Esophagus muscularis mucosa (tissue), 4 donors: ENCODE data around the gene ANHX. TPM values are rescaled to one million over a fixed set of nuclear protein-coding genes. Genes with fewer than 3 reads are reported as not detected.

Experiments
- DNase-seq: peaks from one replicate; pipeline ENCODE4 v3.0.0-alpha.2; 2017; ENCODE audit errors: extremely low spot score
- H3K27ac ChIP-seq, 4 donors: fragments of 200-600 bp; sonication (generic); replicated peaks in 1 of 4; 1 replicate in 3 of 4; 2 replicates in 1 of 4; pipeline ENCODE4 v1.5.1; 2016 to 2019; ENCODE audit warnings: mild to moderate bottlenecking in 1 of 4
- H3K27me3 ChIP-seq, 4 donors: fragments of 200-600 bp; sonication (generic); one replicate each; pipeline versions ENCODE4 v1.5.1 to v1.6.0; 2016 to 2019
- H3K36me3 ChIP-seq, 4 donors: fragments of 200-600 bp; sonication (generic); one replicate each; pipeline ENCODE4 v1.5.1; 2016 to 2019
- H3K4me1 ChIP-seq, 4 donors: fragments of 200-600 bp; sonication (generic); one replicate each; pipeline ENCODE4 v1.5.1; 2016 to 2019
- H3K4me3 ChIP-seq, 4 donors: fragments of 200-600 bp; sonication (generic); 1 replicate in 2 of 4; 2 replicates in 2 of 4; pipeline ENCODE4 v1.5.1; 2016 to 2019; ENCODE audit warnings: mild to moderate bottlenecking in 4 of 4, moderate library complexity in 1 of 4
- H3K9me3 ChIP-seq, 4 donors: fragments of 200-600 bp; sonication (generic); 1 replicate in 3 of 4; 2 replicates in 1 of 4; pipeline ENCODE4 v1.5.1; 2016 to 2019
- CTCF ChIP-seq, 3 experiments: fragments of 200-600 bp in 2 of 3; fragments of 450-650 bp in 1 of 3; sonication (generic) in 2 of 3; IDR thresholded peaks; one replicate each; pipeline ENCODE4 v1.5.1; 2017 to 2019; ENCODE audit warnings: antibody characterized with exemption in 3 of 3, mild to moderate bottlenecking in 2 of 3, moderate library complexity in 1 of 3
- EP300 ChIP-seq: sonication (generic); formaldehyde crosslinking; IDR thresholded peaks from one replicate; pipeline ENCODE4 v1.6.1; 2017; ENCODE audit warnings: antibody characterized with exemption
- POLR2A ChIP-seq: fragments of 450-650 bp; IDR thresholded peaks from one replicate; pipeline ENCODE4 v1.6.1; 2017; ENCODE audit warnings: antibody characterized with exemption, moderate library complexity, mild to moderate bottlenecking, low read depth
- POLR2AphosphoS5 ChIP-seq, 2 donors: sonication (generic); formaldehyde crosslinking; IDR thresholded peaks; one replicate each; pipeline ENCODE4 v1.6.1; 2017; ENCODE audit warnings: antibody characterized with exemption in 2 of 2
- WGBS: methylation state at CpG from one replicate; pipeline ENCODE4 v1.1.5; 2018; 5-methylcytosine and 5-hydroxymethylcytosine counted together
- intact Hi-C: fragments of 100-400 bp; cut with DNase I; formaldehyde crosslinking; loops from one replicate; pipeline ENCODE4 v1.15.1; 2023
- total RNA-seq, 4 donors: library from RNA; depleted of rRNA; stranded (reverse); fragments of >200 nt; gene quantifications; one replicate each; pipeline versions ENCODE4 v1.1.0 to v1.2.1, GENCODE V29; 2016

ANHX gene
- total RNA-seq, 4 donors from 2014 or later: not detected

- H3K27me3 ChIP-seq: peaks cover 0 to 32% (median 3%) of the 10 kb centered on the region in 4 donors
- DNase-seq: no peak
- 90% methylated on average over 12 of the region's 12 CpGs for WGBS
- intact Hi-C loops: no loop called here
- H3K4me3 ChIP-seq: no peak overlapping the region
- H3K36me3 ChIP-seq: no peaks in the 10 kb centered on the region
- no peaks in the 10 kb centered on the region for H3K4me1 ChIP-seq
- TF ChIP-seq CTCF (IDR thresholded peaks at IDR 0.05): no peak
- TF ChIP-seq EP300: no peak
- no peak for TF ChIP-seq POLR2AphosphoS5 (IDR thresholded peaks at IDR 0.05)
- no peak for TF ChIP-seq POLR2A
- H3K27ac ChIP-seq: no peak overlapping the region
- H3K9me3 ChIP-seq: peaks cover 0 to 22% (median 12%) of the 10 kb centered on the region in 4 donors
Observed at GRCh38 chr12:133236556-133236955, 879 bp upstream of the ANHX start.

GRCh38 chr12:133236144-133236543 lies 467 bp upstream of the ANHX start:
- DNase-seq: no peak
- no peaks in the 10 kb centered on the region for H3K4me1 ChIP-seq
- no peak overlapping the region for H3K27ac ChIP-seq
- H3K9me3 ChIP-seq: peaks cover 0 to 22% (median 12%) of the 10 kb centered on the region in 4 donors
- H3K4me3 ChIP-seq: no peak overlapping the region
- H3K36me3 ChIP-seq: no peaks in the 10 kb centered on the region
- intact Hi-C loops: no loop called here
- 57% methylated on average over 17 of the region's 44 CpGs for WGBS
- TF ChIP-seq POLR2AphosphoS5 (IDR thresholded peaks at IDR 0.05) (no peak), POLR2A (no peak), EP300 (no peak), CTCF (IDR thresholded peaks at IDR 0.05) (no peak)
- peaks cover 0 to 32% (median 3%) of the 10 kb centered on the region in 4 donors for H3K27me3 ChIP-seq

- H3K4me1 ChIP-seq: no peaks in the 10 kb centered on the region
- H3K27me3 ChIP-seq: peaks cover 0 to 32% (median 3%) of the 10 kb centered on the region in 4 donors
- 62% methylated on average over 14 of the region's 20 CpGs for WGBS
- DNase-seq: no peak
- no peak overlapping the region for H3K4me3 ChIP-seq
- H3K36me3 ChIP-seq: no peaks in the 10 kb centered on the region
- intact Hi-C loops: no loop called here
- TF ChIP-seq EP300 (no peak), POLR2AphosphoS5 (IDR thresholded peaks at IDR 0.05) (no peak), POLR2A (no peak), CTCF (IDR thresholded peaks at IDR 0.05) (no peak)
- no peak overlapping the region for H3K27ac ChIP-seq
- H3K9me3 ChIP-seq: peaks cover 0 to 28% (median 12%) of the 10 kb centered on the region in 4 donors
Observed at GRCh38 chr12:133234971-133235370, 706 bp downstream of the ANHX start.

GRCh38 chr12:133233993-133234564 lies 1.6 kb downstream of the ANHX start:
- Histone ChIP-seq H3K27me3 (peaks cover 0 to 27% (median 3%) of the 10 kb centered on the region in 4 donors), H3K36me3 (no peaks in the 10 kb centered on the region), H3K4me1 (no peaks in the 10 kb centered on the region), H3K4me3 (no peak overlapping the region), H3K9me3 (peaks cover 0 to 28% (median 12%) of the 10 kb centered on the region in 4 donors), H3K27ac (no peak overlapping the region)
- TF ChIP-seq POLR2A: no peak
- TF ChIP-seq EP300: no peak
- TF ChIP-seq POLR2AphosphoS5 (IDR thresholded peaks at IDR 0.05): no peak
- no peak for TF ChIP-seq CTCF (IDR thresholded peaks at IDR 0.05)
- WGBS: 88% methylated on average over 14 of the region's 18 CpGs
- intact Hi-C loops: no loop called here
- DNase-seq: no peak

- H3K27me3 ChIP-seq: peaks cover 0 to 25% (median 3%) of the 10 kb centered on the region in 4 donors
- no peaks in the 10 kb centered on the region for H3K36me3 ChIP-seq
- WGBS: 80% methylated on average over 6 of the region's 6 CpGs
- intact Hi-C loops: no loop called here
- H3K4me3 ChIP-seq: no peak overlapping the region
- no peak overlapping the region for H3K27ac ChIP-seq
- DNase-seq: no peak
- H3K4me1 ChIP-seq: no peaks in the 10 kb centered on the region
- H3K9me3 ChIP-seq: peaks cover 0 to 28% (median 14%) of the 10 kb centered on the region in 4 donors
- no peak for TF ChIP-seq EP300
- no peak for TF ChIP-seq POLR2A
- TF ChIP-seq POLR2AphosphoS5 (IDR thresholded peaks at IDR 0.05): no peak
- TF ChIP-seq CTCF (IDR thresholded peaks at IDR 0.05): no peak
Observed at GRCh38 chr12:133233006-133233405, 2.7 kb downstream of the ANHX start.
